ENCODE measurements around the gene RNF133.
"Not testable (repeated sequence)": the region's sequence is repeated elsewhere in the genome, so short reads cannot be mapped to it uniquely, and the experiment has no call there.

Gene RNF133

DNA sequence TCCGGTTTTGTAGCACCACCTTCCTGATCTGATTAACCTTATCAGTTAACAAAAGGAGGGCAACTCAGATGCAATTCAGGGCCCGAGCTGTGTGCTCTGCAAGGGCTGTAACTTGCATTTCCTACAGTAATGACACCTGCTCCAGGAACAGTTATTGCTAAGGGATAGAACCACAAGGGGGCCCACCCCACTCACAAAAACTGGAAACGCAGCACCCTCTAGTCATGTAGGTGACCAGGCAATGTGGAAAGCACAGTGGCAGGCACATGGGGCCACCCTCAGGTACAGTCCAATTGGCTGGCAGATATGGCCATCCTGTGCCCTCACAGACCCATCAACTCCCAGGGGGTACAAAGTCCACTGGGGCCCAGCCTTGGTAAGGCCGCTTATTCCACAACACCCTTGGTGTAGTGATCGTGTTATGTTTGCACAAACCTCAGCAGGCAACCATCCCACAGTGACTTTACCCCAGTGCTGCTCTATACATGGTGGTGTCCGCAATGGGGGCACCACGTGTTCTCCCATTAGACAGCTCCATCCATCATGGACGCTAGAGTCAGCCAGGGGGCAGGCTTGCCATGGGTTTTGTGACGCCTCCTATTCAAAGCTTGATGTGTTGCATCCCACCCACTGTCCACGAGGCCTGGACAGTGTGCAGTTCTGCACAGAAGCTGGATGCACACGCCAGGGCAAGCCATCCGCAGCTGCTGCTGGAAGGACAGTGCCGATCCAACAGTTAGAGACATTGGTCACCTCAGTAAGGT is 9.4 kb downstream of the RNF133 start:
- no peak for DNase-seq (ENCODE audit: low read depth in 2 of 2)

GRCh38 chr7:122688400-122688998 is 10.4 kb downstream of the RNF133 start:
- no peak for DNase-seq (ENCODE audit: low read depth in 2 of 2)

DNA sequence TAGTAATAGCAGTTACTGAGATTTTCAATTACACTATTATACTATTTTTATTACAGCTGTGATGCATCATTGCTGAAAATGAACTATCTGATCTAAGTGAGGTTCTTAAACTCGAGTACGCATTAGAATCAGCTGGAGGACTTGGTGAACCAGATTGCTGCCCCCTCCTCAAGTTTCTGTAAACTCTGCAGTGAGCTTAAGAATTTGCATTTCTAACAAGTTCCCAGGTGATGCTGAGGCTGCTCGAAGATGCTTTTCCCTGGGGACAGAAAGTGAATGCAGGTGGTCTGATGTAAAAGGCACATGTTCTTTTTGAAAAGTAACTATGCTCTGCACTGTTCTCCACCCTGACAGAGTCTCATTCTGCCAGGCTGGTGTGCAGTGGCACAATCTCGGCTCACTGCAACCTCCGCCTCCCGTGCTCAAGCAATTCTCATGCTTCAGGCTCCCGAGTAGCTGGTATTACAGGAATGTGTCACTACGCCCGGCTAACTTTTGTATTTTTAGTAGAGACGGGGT is 12.5 kb downstream of the RNF133 start:
- no peak for DNase-seq (ENCODE audit: low read depth in 2 of 2)

- no peak for DNase-seq (ENCODE audit: low read depth in 2 of 2)
These were observed 14.4 kb downstream of the RNF133 start for GRCh38 chr7:122684504-122684903.

- DNase-seq (ENCODE audit: low read depth in 2 of 2) = no peak
These were observed 15.9 kb downstream of the RNF133 start for GRCh38 chr7:122682815-122683550.

DNA sequence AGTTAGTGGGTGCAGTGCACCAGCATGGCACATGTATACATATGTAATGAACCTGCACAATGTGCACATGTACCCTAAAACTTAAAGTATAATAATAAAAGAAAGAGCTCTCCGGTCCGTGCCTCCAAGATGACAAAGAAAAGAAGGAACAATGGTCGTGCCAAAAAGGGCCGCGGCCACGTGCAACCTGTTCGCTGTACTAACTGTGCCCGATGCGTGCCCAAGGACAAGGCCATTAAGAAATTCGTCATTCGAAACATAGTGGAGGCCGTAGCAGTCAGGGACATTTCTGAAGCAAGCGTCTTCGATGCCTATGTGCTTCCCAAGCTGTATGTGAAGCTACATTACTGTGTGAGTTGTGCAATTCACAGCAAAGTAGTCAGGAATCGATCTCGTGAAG is 17.7 kb downstream of the RNF133 start:
- DNase-seq (ENCODE audit: low read depth in 2 of 2) = not testable (repeated sequence)

- no peak for DNase-seq (ENCODE audit: low read depth in 2 of 2)
These were observed 19.1 kb downstream of the RNF133 start for GRCh38 chr7:122679813-122680212.

DNA sequence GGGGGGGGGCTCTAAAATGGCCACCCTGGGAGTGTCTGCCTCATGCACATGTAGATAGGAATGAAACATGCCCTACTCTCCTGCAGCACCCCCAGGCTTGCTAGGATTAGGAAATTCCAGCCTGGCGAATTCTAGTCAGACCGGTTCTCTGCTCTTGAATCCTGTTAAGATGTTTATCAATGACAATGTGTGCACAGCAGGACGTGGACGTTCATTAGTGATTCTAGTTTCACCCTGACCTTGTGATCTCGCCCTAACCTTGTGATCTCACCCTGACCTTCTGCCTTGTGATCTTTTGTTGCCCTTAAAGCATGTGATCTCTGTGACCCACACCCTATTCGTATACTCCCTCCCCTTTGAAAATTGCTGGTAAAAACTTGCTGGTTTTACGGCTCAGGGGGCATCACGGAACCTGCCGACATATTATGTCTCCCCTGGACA is 19.6 kb downstream of the RNF133 start:
- DNase-seq (ENCODE audit: low read depth in 2 of 2) = not testable (repeated sequence)

DNA sequence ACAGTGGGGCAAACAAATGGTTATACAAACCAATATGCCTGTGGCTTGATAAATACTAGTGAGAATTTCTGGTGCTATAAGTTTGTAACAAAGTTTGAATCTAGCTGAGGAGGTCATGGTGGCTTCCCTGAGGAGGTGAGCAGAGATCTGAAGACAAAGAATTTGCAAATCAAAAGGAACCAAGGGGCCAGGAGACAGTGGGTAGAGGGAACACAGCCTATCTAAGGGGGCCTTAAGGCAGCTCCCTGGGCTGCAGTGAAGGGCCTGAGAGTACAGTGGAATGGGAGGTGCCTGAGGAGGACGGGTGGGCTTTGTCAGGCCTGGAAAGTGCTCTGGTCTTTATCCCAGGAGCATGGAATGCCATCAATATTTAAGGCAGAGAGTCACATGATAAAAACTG is 21.8 kb downstream of the RNF133 start:
- no peak for DNase-seq (ENCODE audit: low read depth in 2 of 2)

GRCh38 chr7:122676466-122676865 is 22.5 kb downstream of the RNF133 start:
- no peak for DNase-seq (ENCODE audit: low read depth in 2 of 2)

DNA sequence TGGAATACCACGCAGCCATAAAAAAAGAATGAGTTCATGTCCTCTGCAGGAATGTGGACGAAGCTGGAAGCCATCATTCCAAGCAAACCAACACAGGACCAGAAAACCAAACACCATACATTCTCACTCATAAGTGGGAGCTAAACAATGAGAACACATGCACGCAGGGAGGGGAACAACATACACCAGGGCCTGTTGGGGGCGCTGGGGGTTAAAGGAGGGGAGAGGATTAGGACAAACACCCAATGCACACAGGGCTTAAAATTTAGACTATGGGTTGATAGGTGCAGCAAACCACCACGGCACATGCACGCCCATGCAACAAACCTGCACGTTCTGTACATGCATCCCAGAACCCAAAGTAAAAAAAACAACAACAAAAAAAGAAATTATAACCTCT is 23.3 kb downstream of the RNF133 start:
- no peak for DNase-seq (ENCODE audit: low read depth in 2 of 2)

DNA sequence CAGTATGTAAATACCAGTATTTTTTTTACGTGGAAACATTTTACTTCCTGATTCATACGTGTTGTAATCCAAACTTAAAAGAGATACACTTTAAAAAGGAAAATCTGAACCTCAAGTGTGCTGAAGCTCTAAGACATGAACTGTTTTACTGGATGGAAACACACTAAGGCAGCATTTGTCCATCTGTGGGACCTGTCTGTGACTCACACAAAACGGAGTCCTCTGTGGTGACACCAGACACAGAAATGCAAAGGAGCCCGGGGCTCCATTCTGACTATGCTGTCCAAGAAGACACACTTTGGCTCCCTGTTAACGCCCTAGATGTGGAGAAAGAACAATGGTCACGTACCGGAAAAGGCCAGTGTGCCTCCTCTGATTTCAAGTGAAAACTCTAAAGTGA is 23.9 kb downstream of the RNF133 start:
- DNase-seq (ENCODE audit: low read depth in 2 of 2) = no peak

DNA sequence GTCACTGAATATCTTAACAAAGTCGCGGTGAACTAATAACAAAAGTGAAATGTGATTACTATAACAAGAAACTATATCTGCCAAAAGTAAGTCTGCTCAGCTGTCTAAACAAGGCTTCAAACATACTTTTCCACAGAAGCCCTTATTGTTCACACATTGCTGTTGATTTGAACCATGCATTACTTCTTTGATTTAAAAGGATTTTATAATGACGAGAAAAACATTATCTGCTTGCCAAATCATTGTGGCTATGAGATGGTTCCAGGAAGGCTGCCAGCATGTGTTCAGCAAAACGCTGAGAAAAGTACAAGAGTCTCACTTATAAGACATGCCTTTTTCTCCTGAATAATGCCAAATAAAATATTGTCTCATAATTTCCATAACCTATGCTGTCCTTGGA is 24.4 kb downstream of the RNF133 start:
- no peak for DNase-seq (ENCODE audit: low read depth in 2 of 2)

DNA sequence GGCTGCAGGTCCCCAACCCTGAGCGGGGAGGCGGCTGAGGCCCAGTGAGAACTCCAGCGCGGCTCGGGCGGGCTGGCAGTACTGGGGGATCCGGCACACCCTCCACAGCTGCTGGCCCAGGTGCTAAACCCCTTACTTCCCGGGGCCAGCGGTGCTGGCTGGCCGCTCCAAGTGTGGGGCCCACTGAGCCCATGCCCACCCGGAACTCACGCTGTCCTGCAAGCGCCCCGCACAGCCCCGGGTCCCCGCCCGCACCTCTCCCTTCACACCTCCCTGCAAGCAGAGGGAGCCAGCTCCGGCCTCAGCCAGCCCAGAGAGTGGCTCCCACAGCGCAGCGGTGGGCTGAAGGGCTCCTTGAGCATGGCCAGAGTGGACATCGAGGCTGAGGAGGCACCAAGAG is 25.0 kb downstream of the RNF133 start:
- no peak for DNase-seq (ENCODE audit: low read depth in 2 of 2)

DNA sequence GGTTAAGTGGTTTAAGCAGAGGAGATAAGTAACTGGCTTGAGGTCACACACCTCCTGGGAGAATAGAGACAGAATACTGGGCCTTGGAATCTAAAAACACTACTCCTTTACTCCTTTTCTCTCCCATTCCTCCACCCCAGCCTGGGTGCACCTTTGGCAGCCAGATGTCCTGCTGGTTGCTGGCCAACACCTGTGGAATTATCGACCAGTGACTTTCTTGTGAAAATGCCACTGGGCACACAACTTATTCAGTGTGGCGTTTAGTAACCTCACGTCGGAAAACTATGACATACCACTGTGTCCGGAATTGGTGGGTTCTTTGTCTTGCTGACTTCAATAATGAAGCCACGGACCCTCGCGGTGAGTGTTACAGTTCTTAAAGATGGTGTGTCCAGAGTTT is 26.4 kb downstream of the RNF133 start:
- no peak for DNase-seq (ENCODE audit: low read depth in 2 of 2)

DNA sequence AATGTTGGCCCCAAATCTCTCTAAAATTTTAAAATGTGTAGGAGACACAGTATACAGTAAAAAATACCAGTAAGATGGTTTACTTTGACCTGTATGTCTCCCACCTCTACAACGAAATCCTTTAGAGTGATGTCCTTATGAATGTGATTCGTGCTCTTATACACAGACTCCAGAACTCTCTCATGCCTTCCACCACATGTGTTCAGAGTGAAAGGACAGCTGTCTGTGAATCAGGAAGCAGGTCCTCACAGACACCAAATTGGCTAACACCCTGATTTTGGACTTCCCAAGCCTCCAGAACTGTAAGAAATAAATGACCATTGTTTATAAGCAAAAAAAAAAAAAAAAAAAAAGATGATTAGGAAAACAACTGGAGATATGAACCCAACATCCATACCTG is 35.2 kb downstream of the RNF133 start:
- DNase-seq (ENCODE audit: low read depth in 2 of 2) = no peak

GRCh38 chr7:122658856-122659255 is 40.1 kb downstream of the RNF133 start:
- DNase-seq (ENCODE audit: low read depth in 2 of 2) = no peak

DNA sequence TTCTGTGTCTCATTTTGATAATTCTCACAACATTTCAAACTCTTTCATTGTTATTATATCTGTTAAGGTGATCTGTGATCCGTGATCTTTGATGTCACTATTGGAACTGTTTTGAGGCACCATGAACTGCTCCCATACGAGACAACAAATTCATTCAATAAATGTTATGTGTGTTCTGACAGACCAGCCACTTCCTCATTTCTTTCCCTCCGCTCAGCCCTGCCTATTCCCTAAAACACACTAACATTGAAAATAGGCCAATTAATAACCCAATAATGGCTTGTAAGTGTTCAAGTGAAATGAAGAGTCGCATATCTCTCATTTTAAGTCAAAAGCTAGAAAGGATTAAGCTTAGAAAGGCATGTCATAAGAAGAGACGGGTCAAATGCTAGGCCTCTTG is 45.2 kb downstream of the RNF133 start:
- no peak for DNase-seq (ENCODE audit: low read depth in 2 of 2)

DNA sequence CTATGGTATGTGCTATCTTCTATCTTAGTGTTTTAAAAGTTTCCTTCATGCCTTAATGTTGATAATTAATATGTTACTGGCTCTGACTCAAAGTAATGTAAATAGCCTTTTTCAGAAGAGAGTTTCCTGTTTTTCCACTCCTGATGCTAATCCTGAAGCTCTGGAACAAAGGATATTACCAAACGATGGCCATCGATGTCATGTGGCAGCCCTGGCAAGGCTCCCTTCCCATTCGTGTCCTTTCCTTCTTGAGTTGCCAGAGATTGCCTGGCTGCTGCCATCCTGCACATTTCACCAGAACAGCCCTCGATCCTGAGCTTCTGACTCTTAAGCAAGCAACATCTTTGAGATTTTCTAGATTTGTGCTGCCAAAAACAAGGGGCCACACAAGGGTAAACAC is 46.0 kb downstream of the RNF133 start:
- DNase-seq (ENCODE audit: low read depth in 2 of 2) = no peak

GRCh38 chr7:122651451-122651850 is 47.5 kb downstream of the RNF133 start:
- no peak for DNase-seq (ENCODE audit: low read depth in 2 of 2)

Data from stimulated activated CD8-positive, alpha-beta memory T cell treated with anti-CD3 and anti-CD28 coated beads, Interleukin-15, amount 100 ng/mL, for 48 hours (primary cell).